Occipital lobe (tissue), 2 donors: ENCODE measurements around the gene IL3RA. TPM values are rescaled to one million over a fixed set of nuclear protein-coding genes. Genes with fewer than 3 reads are reported as not detected.
"Not testable (repeated sequence)": the region's sequence is repeated elsewhere in the genome, so short reads cannot be mapped to it uniquely, and the experiment has no call there.

ENCODE experiments used
- DNase-seq: peaks from one replicate; lab custom pipeline; 2025; lab: John Stamatoyannopoulos, UW
- total RNA-seq: library from RNA; depleted of rRNA; stranded (reverse); fragments of >200 nt; gene quantifications from one replicate; pipeline ENCODE4 v1.2.3, GENCODE V29; 2014

IL3RA gene
- total RNA-seq = 0.94 TPM

- DNase-seq = peak; percentile 9
Measured at GRCh38 chrX:1336331-1336943, at the start of gene IL3RA. TSS of gene IL3RA (plus strand) at chrX:1336785. CDS start at chrX:1341766, 4,981 bp downstream.

- no peak for DNase-seq
Measured at GRCh38 chrX:1289535-1289934, 47.0 kb upstream of the IL3RA start.

- DNase-seq = no peak
Measured at GRCh38 chrX:1291110-1291740, 45.4 kb upstream of the IL3RA start.

GRCh38 chrX:1292575-1293290 is 43.9 kb upstream of the IL3RA start:
- DNase-seq = no peak

GRCh38 chrX:1294301-1295067 is 42.1 kb upstream of the IL3RA start:
- no peak for DNase-seq

- DNase-seq = no peak
Measured at GRCh38 chrX:1295550-1295949, 41.0 kb upstream of the IL3RA start.

GRCh38 chrX:1297591-1297990 is 39.0 kb upstream of the IL3RA start:
- DNase-seq = not testable (repeated sequence)

GRCh38 chrX:1300449-1300848 is 36.1 kb upstream of the IL3RA start:
- DNase-seq = no peak

GRCh38 chrX:1305411-1305810 is 31.2 kb upstream of the IL3RA start:
- DNase-seq = no peak

- no peak for DNase-seq
Measured at GRCh38 chrX:1306909-1307625, 29.5 kb upstream of the IL3RA start.

GRCh38 chrX:1307626-1308340 is 28.8 kb upstream of the IL3RA start:
- no peak for DNase-seq

- DNase-seq = no peak
Measured at GRCh38 chrX:1308476-1308875, 28.1 kb upstream of the IL3RA start.

- not testable (repeated sequence) for DNase-seq
Measured at GRCh38 chrX:1308917-1309316, 27.7 kb upstream of the IL3RA start.

- DNase-seq = no peak
Measured at GRCh38 chrX:1313788-1314187, 22.8 kb upstream of the IL3RA start.

- no peak for DNase-seq
Measured at GRCh38 chrX:1316527-1316926, 20.1 kb upstream of the IL3RA start.

- DNase-seq = no peak
Measured at GRCh38 chrX:1321674-1322073, 14.9 kb upstream of the IL3RA start.

GRCh38 chrX:1322393-1322792 is 14.2 kb upstream of the IL3RA start:
- DNase-seq = no peak

GRCh38 chrX:1323315-1323714 is 13.3 kb upstream of the IL3RA start:
- DNase-seq = no peak

GRCh38 chrX:1325515-1326116 is 11.0 kb upstream of the IL3RA start:
- DNase-seq = no peak

GRCh38 chrX:1327651-1328304 is 8.8 kb upstream of the IL3RA start:
- no peak for DNase-seq
